ENCODE measurements around the gene FBXO31.

FBXO31 gene

DNA sequence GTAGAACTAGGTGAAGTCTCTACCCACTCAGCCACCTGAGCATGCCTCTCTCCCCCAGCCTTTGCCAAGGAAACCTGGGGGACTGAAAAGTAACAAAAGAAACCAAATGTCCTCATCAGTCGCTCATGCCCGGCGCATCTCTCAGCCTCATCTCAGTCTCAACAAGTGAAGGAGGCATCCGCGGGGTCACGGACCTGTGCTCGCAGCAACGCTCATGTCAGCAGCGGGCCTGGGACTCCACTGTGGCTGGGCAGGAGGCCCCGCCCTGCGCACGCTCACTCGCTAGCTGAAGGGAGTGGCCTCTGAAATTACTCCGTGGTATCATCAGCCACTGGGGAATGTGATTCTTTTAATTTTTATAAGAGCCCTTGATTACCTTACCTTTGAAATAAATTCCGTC lies 39.9 kb upstream of the FBXO31 start:
- no peak overlapping the region for H3K4me2 ChIP-seq (ENCODE audit: low read length)
- no peaks in the 10 kb centered on the region for H3K9me3 ChIP-seq (ENCODE audit: low read length)
- no peak overlapping the region for H2AFZ ChIP-seq (ENCODE audit: low read length)
- H4K20me1 ChIP-seq (ENCODE audit: insufficient read depth, low read length) = no peaks in the 10 kb centered on the region
- H3K4me1 ChIP-seq (ENCODE audit: insufficient read depth, low read length, severe bottlenecking) = no peaks in the 10 kb centered on the region
- H3F3A ChIP-seq (ENCODE audit: insufficient read depth, low read length) = no peaks in the 10 kb centered on the region
- TF ChIP-seq, protein P1, sequence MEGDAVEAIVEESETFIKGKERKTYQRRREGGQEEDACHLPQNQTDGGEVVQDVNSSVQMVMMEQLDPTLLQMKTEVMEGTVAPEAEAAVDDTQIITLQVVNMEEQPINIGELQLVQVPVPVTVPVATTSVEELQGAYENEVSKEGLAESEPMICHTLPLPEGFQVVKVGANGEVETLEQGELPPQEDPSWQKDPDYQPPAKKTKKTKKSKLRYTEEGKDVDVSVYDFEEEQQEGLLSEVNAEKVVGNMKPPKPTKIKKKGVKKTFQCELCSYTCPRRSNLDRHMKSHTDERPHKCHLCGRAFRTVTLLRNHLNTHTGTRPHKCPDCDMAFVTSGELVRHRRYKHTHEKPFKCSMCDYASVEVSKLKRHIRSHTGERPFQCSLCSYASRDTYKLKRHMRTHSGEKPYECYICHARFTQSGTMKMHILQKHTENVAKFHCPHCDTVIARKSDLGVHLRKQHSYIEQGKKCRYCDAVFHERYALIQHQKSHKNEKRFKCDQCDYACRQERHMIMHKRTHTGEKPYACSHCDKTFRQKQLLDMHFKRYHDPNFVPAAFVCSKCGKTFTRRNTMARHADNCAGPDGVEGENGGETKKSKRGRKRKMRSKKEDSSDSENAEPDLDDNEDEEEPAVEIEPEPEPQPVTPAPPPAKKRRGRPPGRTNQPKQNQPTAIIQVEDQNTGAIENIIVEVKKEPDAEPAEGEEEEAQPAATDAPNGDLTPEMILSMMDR (IDR thresholded peaks at IDR 0.05; ENCODE audit: low read length) = no peak
- no peak for TF ChIP-seq EZH2 (IDR thresholded peaks at IDR 0.05; ENCODE audit: borderline replicate concordance, low read length)
- H3K9ac ChIP-seq (ENCODE audit: low read length) = no peak overlapping the region
- no peaks in the 10 kb centered on the region for H3K9me2 ChIP-seq (ENCODE audit: low read depth, low read length)
- H3K27me3 ChIP-seq (ENCODE audit: insufficient read depth, low read length) = no peaks in the 10 kb centered on the region
- peaks cover 42% of the 10 kb centered on the region for H3K36me3 ChIP-seq (ENCODE audit: insufficient read depth, low read length)
- no peak overlapping the region for H3K4me3 ChIP-seq (ENCODE audit: low read depth, low read length, poor library complexity, severe bottlenecking)
- no peaks in the 10 kb centered on the region for H3K79me2 ChIP-seq (ENCODE audit: insufficient read depth, low read length)
- H3K27ac ChIP-seq (ENCODE audit: low read depth, low read length, poor library complexity, severe bottlenecking) = no peak overlapping the region

- Histone ChIP-seq H3K4me2 (ENCODE audit: low read length) (no peak overlapping the region), H3K9me3 (ENCODE audit: low read length) (no peaks in the 10 kb centered on the region), H2AFZ (ENCODE audit: low read length) (no peak overlapping the region), H3K4me1 (ENCODE audit: insufficient read depth, low read length, severe bottlenecking) (no peaks in the 10 kb centered on the region), H3K79me2 (ENCODE audit: insufficient read depth, low read length) (no peaks in the 10 kb centered on the region), H3K27me3 (ENCODE audit: insufficient read depth, low read length) (no peaks in the 10 kb centered on the region), H3K9ac (ENCODE audit: low read length) (no peak overlapping the region), H3K4me3 (ENCODE audit: low read depth, low read length, poor library complexity, severe bottlenecking) (no peak overlapping the region), H3K27ac (ENCODE audit: low read depth, low read length, poor library complexity, severe bottlenecking) (no peak overlapping the region), H4K20me1 (ENCODE audit: insufficient read depth, low read length) (no peaks in the 10 kb centered on the region), H3K36me3 (ENCODE audit: insufficient read depth, low read length) (peaks cover 47% of the 10 kb centered on the region), H3F3A (ENCODE audit: insufficient read depth, low read length) (no peaks in the 10 kb centered on the region), H3K9me2 (ENCODE audit: low read depth, low read length) (no peaks in the 10 kb centered on the region)
- TF ChIP-seq EZH2 (IDR thresholded peaks at IDR 0.05; ENCODE audit: borderline replicate concordance, low read length) = no peak
- TF ChIP-seq, protein P1 (IDR thresholded peaks at IDR 0.05; ENCODE audit: low read length) = no peak
These were observed 38.5 kb upstream of the FBXO31 start for GRCh38 chr16:87422106-87422505.

DNA sequence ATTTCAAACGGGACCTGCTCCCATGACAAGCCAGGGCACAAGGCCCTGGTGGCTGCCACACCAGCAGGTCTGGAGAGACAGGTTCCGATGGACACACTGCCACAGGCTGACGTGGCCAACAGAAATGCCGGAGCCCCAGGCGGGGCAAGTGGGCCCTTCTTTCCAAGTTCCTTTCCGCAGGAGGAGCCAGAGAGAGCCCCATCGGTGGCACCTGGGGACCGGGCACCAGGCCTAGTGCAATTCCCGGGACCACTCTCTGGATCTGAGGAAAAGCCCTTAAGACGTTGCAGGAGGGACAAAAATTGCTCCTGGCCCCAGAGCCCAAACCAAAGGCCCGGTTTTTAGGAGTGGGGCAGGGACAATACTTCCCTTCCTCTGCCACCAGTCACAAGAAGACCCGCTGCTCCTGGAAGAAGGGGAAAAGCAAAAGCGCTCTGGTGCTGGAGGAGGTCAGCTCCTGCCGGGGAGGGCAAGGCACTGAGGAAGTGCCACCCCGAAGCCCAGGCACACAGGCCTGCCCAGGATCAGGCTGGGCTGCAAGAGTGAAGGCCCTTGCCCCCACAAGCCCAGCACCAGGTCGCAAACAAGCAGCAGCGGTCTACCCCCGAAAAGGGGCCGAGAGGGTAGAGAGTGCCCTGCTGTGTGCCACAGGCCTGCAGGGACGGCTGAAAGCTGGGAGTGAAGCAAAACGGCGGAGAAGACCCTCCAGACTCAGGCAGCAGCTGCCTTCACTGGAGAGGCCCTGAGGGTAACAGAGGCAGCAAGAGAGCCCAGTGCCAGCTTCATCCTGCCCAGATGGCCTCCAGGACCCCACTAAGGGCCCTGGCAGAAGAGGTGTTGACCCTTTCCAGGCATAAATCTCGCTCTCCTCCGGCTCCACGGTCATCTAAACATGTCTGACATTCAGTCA lies 37.7 kb upstream of the FBXO31 start:
- no peak overlapping the region for H3K27ac ChIP-seq (ENCODE audit: low read depth, low read length, poor library complexity, severe bottlenecking)
- no peaks in the 10 kb centered on the region for H3K79me2 ChIP-seq (ENCODE audit: insufficient read depth, low read length)
- no peak overlapping the region for H3K4me3 ChIP-seq (ENCODE audit: low read depth, low read length, poor library complexity, severe bottlenecking)
- TF ChIP-seq, protein P1 (IDR thresholded peaks at IDR 0.05; ENCODE audit: low read length) = no peak; the same call in 1 of the 2 replicates
- TF ChIP-seq EZH2 (IDR thresholded peaks at IDR 0.05; ENCODE audit: borderline replicate concordance, low read length) = no peak
- H3K36me3 ChIP-seq (ENCODE audit: insufficient read depth, low read length) = peaks cover 56% of the 10 kb centered on the region
- H3K9me2 ChIP-seq (ENCODE audit: low read depth, low read length) = no peaks in the 10 kb centered on the region
- no peaks in the 10 kb centered on the region for H3K27me3 ChIP-seq (ENCODE audit: insufficient read depth, low read length)
- H3K9ac ChIP-seq (ENCODE audit: low read length) = no peak overlapping the region
- no peaks in the 10 kb centered on the region for H4K20me1 ChIP-seq (ENCODE audit: insufficient read depth, low read length)
- no peaks in the 10 kb centered on the region for H3F3A ChIP-seq (ENCODE audit: insufficient read depth, low read length)
- no peaks in the 10 kb centered on the region for H3K9me3 ChIP-seq (ENCODE audit: low read length)
- H3K4me2 ChIP-seq (ENCODE audit: low read length) = no peak overlapping the region
- H2AFZ ChIP-seq (ENCODE audit: low read length) = no peak overlapping the region
- H3K4me1 ChIP-seq (ENCODE audit: insufficient read depth, low read length, severe bottlenecking) = no peaks in the 10 kb centered on the region
